Measurements from ENCODE around the gene PTGFR. TPM values are rescaled to one million over a fixed set of nuclear protein-coding genes. Genes with fewer than 3 reads are reported as not detected.

Gene PTGFR
- total RNA-seq, 4 donors from 2014 or later, result 10.8 to 61.4 (median 29.8) TPM

GRCh38 chr1:78475888-78476610 is 14.7 kb upstream of the PTGFR start:
- TF ChIP-seq POLR2A (IDR thresholded peaks at IDR 0.05) (no peak), EP300 (IDR thresholded peaks at IDR 0.05) (peak in 1 of 2 donors; percentile 74)

GRCh38 chr1:78483903-78484302 is 6.9 kb upstream of the PTGFR start:
- H3K27me3 ChIP-seq, result no peaks in the 10 kb centered on the region
- 57 to 75% methylated on average over 2 to 3 of the region's 6 CpGs for WGBS, 2 donors
- DNase-seq (ENCODE audit: low spot score in 2 of 2), result no peak
- peaks cover 0 to 4% (median 0%) of the 10 kb centered on the region in 4 donors for H3K9me3 ChIP-seq
- H3K36me3 ChIP-seq, result no peaks in the 10 kb centered on the region
- no peak overlapping the region for H3K4me3 ChIP-seq
- no peak overlapping the region for H3K27ac ChIP-seq
- TF ChIP-seq CTCF (IDR thresholded peaks at IDR 0.05), result no peak
- no peaks in the 10 kb centered on the region for H3K4me1 ChIP-seq

More at GRCh38 chr1:78475888-78476610, 14.7 kb upstream of the PTGFR start:
- Histone ChIP-seq H3K36me3 (no peaks in the 10 kb centered on the region), H3K4me3 (no peak overlapping the region), H3K27ac (peak overlapping the region in 2 of 4 donors; percentile 62 to 67), H3K4me1 (peaks cover 0 to 27% (median 0%) of the 10 kb centered on the region in 4 donors), H3K9me3 (no peaks in the 10 kb centered on the region), H3K27me3 (no peaks in the 10 kb centered on the region)
- WGBS, 2 donors, result 46 to 50% methylated on average over 4 of the region's 4 CpGs
- DNase-seq (ENCODE audit: low spot score in 2 of 2), result no peak

- Histone ChIP-seq H3K27ac (peak overlapping the region; percentile 43 to 89 (median 84)), H3K4me3 (peak overlapping the region; percentile 46 to 65 (median 53)), H3K36me3 (no peaks in the 10 kb centered on the region), H3K27me3 (peaks cover 0 to 3% of the 10 kb centered on the region in 2 donors), H3K4me1 (peaks cover 0 to 6% (median 0%) of the 10 kb centered on the region in 4 donors), H3K9me3 (no peaks in the 10 kb centered on the region)
- DNase-seq (ENCODE audit: low spot score in 2 of 2), result peak; percentile 41 to 47
- TF ChIP-seq POLR2A (IDR thresholded peaks at IDR 0.05), result peak in 1 of 2 donors; percentile 19
- TF ChIP-seq EP300 (IDR thresholded peaks at IDR 0.05), result no peak
- no peak for TF ChIP-seq CTCF (IDR thresholded peaks at IDR 0.05)
- WGBS, 2 donors, result 2 to 4% methylated on average over 37 of the region's 37 CpGs
Measured at GRCh38 chr1:78491451-78492071, 787 bp downstream of the PTGFR start.

GRCh38 chr1:78492386-78492950 is 1.7 kb downstream of the PTGFR start:
- TF ChIP-seq CTCF (IDR thresholded peaks at IDR 0.05), result no peak
- peak in 1 of 2 donors; percentile 15 for TF ChIP-seq POLR2A (IDR thresholded peaks at IDR 0.05)
- TF ChIP-seq EP300 (IDR thresholded peaks at IDR 0.05), result peak in 1 of 2 donors; percentile 41
- H3K36me3 ChIP-seq, result no peaks in the 10 kb centered on the region
- WGBS, 2 donors, result 77 to 84% methylated on average over 12 of the region's 12 CpGs
- H3K27ac ChIP-seq, result peak overlapping the region in 3 of 4 donors; percentile 57 to 89 (median 88)
- H3K27me3 ChIP-seq, result peaks cover 0 to 3% of the 10 kb centered on the region in 2 donors
- DNase-seq (ENCODE audit: low spot score in 2 of 2), result peak in 1 of 2 donors; percentile 45
- no peaks in the 10 kb centered on the region for H3K9me3 ChIP-seq
- peaks cover 0 to 6% (median 0%) of the 10 kb centered on the region in 4 donors for H3K4me1 ChIP-seq
- peak overlapping the region in 3 of 4 donors; percentile 46 to 65 (median 47) for H3K4me3 ChIP-seq

GRCh38 chr1:78493451-78493850 is 2.7 kb downstream of the PTGFR start:
- TF ChIP-seq CTCF (IDR thresholded peaks at IDR 0.05) (no peak), POLR2A (IDR thresholded peaks at IDR 0.05) (no peak), EP300 (IDR thresholded peaks at IDR 0.05) (no peak)
- Histone ChIP-seq H3K9me3 (no peaks in the 10 kb centered on the region), H3K4me1 (peaks cover 0 to 6% (median 0%) of the 10 kb centered on the region in 4 donors), H3K4me3 (peak overlapping the region in 2 of 4 donors; percentile 2 to 65), H3K27ac (peak overlapping the region in 2 of 4 donors; percentile 58 to 89), H3K36me3 (no peaks in the 10 kb centered on the region), H3K27me3 (peaks cover 0 to 3% of the 10 kb centered on the region in 2 donors)
- WGBS, 2 donors, result 64 to 87% methylated on average over 1 of the region's 1 CpG
- no peak for DNase-seq (ENCODE audit: low spot score in 2 of 2)

Measured in tibial nerve (tissue), 4 donors.